Measurements from ENCODE around the gene CHRD. TPM values are rescaled to one million over a fixed set of nuclear protein-coding genes. Genes with fewer than 3 reads are reported as not detected.

Gene CHRD
- total RNA-seq, 2 donors from 2014 or later, result 18.6 to 32.6 TPM

DNA sequence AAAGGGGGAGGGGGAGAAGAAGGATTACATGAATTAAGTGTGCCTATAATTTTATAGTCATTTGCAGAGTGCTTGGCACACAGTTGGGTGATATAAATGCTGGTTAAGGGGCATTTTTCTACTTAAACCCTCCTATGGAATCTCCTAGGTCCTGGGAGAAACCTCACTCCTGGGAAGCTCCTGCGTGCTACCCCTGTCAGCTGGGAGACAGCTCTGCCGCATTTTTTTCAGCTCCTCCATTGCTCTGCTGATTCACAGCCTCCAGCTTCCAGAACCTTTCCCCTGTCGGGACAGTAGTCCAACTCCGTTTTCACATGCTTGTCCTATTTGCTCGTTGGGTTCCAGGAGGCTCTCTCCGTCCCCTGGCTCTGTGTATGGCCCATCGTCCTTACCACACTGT lies 59.2 kb downstream of the CHRD start:
- intact Hi-C loops (cut with DNase I), result no loop called here

More for the DNA sequence above, 59.2 kb downstream of the CHRD start:
- no peak for DNase-seq (ENCODE audit: low spot score)

Other genes with a start within 250 kb of the CHRD start
- 10 to 100 TPM; 23.3 to 26.4 TPM for gene EIF2B5, start 244.7 kb upstream of the CHRD start, total RNA-seq
- gene DVL3, start 224.7 kb upstream of the CHRD start, total RNA-seq, result 10 to 100 TPM; 67.3 to 70.7 TPM
- gene AP2M1, start 205.2 kb upstream of the CHRD start, total RNA-seq, result 100 to 1,000 TPM; 324 to 365 TPM
- gene ABCF3, start 193.9 kb upstream of the CHRD start, total RNA-seq, result 10 to 100 TPM; 38.9 to 48.8 TPM
- under 1 TPM in 1 of 2 donors, not detected in 1; 0.38 TPM for gene VWA5B2, start 150.5 kb upstream of the CHRD start, total RNA-seq
- 10 to 100 TPM; 26.8 to 28.6 TPM for gene ALG3, start 131.1 kb upstream of the CHRD start, total RNA-seq
- gene EEF1AKMT4, start 130.4 kb upstream of the CHRD start, total RNA-seq, result 1 to 10 TPM; 1.3 to 2.5 TPM
- gene CAMK2N2, start 118.5 kb upstream of the CHRD start, total RNA-seq, result under 1 TPM in 1 of 2 donors, not detected in 1; 0.24 TPM
- not detected for gene ECE2, start 104.0 kb upstream of the CHRD start, total RNA-seq
- 100 to 1,000 TPM; 128 to 163 TPM for gene PSMD2, start 80.8 kb upstream of the CHRD start, total RNA-seq
- 100 to 1,000 TPM; 273 to 325 TPM for gene EIF4G1, start 65.4 kb upstream of the CHRD start, total RNA-seq
- gene FAM131A, start 42.5 kb upstream of the CHRD start, total RNA-seq, result 10 to 100 TPM; 30.4 to 37.4 TPM
- gene CLCN2, start 18.4 kb upstream of the CHRD start, total RNA-seq, result 1 to 10 TPM; 3.7 to 4.0 TPM
- 10 to 100 TPM; 39.1 to 42.7 TPM for gene POLR2H, start 18.3 kb upstream of the CHRD start, total RNA-seq
- gene THPO, start 1.8 kb upstream of the CHRD start, total RNA-seq, result 1 to 10 TPM in 1 of 2 donors, under 1 TPM in 1; 0.71 to 1.1 TPM
- 10 to 100 TPM in 1 of 2 donors, 1 to 10 TPM in 1; 6.9 to 10.8 TPM for gene EPHB3, start 181.7 kb downstream of the CHRD start, total RNA-seq

Measured in posterior vena cava (tissue), 2 donors.